HG02571 (cell line): ENCODE measurements around the gene SLC17A2.

Source experiments
- ATAC-seq: cut with Tn5 transposase; IDR thresholded peaks from one replicate; pipeline ENCODE4 v1.9.1; 2021; ENCODE audit warnings: mild to moderate bottlenecking, moderate library complexity; ENCODE audit not compliant: unreplicated experiment

SLC17A2 gene

GRCh38 chr6:25930532-25931410 lies at the start of gene SLC17A2:
SLC17A2 (minus strand) TSS chr6:25930691; CDS start chr6:25925796, 4,895 bp downstream.
- ATAC-seq, result no peak

GRCh38 chr6:25975923-25976560 lies 45.6 kb upstream of the SLC17A2 start:
- no peak for ATAC-seq

- ATAC-seq, result no peak
These were observed 43.5 kb upstream of the SLC17A2 start for GRCh38 chr6:25973923-25974555.

GRCh38 chr6:25972902-25973301 lies 42.4 kb upstream of the SLC17A2 start:
- ATAC-seq, result no peak

- no peak for ATAC-seq
These were observed 41.6 kb upstream of the SLC17A2 start for GRCh38 chr6:25972128-25972527.

GRCh38 chr6:25971187-25971821 lies 40.8 kb upstream of the SLC17A2 start:
- no peak for ATAC-seq

- no peak for ATAC-seq
These were observed 38.3 kb upstream of the SLC17A2 start for GRCh38 chr6:25968769-25969168.

GRCh38 chr6:25966711-25967110 lies 36.2 kb upstream of the SLC17A2 start:
- ATAC-seq, result no peak

- ATAC-seq, result no peak
These were observed 34.6 kb upstream of the SLC17A2 start for GRCh38 chr6:25965058-25965457.

GRCh38 chr6:25963426-25964123 lies 33.1 kb upstream of the SLC17A2 start:
- no peak for ATAC-seq

GRCh38 chr6:25962149-25963127 lies 31.9 kb upstream of the SLC17A2 start, which contains the start of gene TRIM38:
TRIM38 (plus strand) TSS chr6:25962802; CDS start chr6:25966523, 3,721 bp downstream.
- ATAC-seq, result peak; percentile 76

GRCh38 chr6:25961619-25962148 lies 31.2 kb upstream of the SLC17A2 start:
- ATAC-seq, result no peak

GRCh38 chr6:25960734-25961133 lies 30.2 kb upstream of the SLC17A2 start:
- ATAC-seq, result no peak

- no peak for ATAC-seq
These were observed 29.5 kb upstream of the SLC17A2 start for GRCh38 chr6:25959890-25960536.

GRCh38 chr6:25958700-25959162 lies 28.2 kb upstream of the SLC17A2 start:
- no peak for ATAC-seq

GRCh38 chr6:25956226-25956625 lies 25.7 kb upstream of the SLC17A2 start:
- ATAC-seq, result no peak

- no peak for ATAC-seq
These were observed 24.3 kb upstream of the SLC17A2 start for GRCh38 chr6:25954756-25955155.

- no peak for ATAC-seq
These were observed 23.2 kb upstream of the SLC17A2 start for GRCh38 chr6:25953733-25954132.
